Measurements from ENCODE around the gene ACOT8. TPM values are rescaled to one million over a fixed set of nuclear protein-coding genes. Genes with fewer than 3 reads are reported as not detected.
A peak's percentile ranks its signal among the peaks of the same experiment; 100 is the strongest.

ACOT8 gene
- total RNA-seq, 2 experiments from 2014 or later, result 18.5 to 21.2 TPM

DNA sequence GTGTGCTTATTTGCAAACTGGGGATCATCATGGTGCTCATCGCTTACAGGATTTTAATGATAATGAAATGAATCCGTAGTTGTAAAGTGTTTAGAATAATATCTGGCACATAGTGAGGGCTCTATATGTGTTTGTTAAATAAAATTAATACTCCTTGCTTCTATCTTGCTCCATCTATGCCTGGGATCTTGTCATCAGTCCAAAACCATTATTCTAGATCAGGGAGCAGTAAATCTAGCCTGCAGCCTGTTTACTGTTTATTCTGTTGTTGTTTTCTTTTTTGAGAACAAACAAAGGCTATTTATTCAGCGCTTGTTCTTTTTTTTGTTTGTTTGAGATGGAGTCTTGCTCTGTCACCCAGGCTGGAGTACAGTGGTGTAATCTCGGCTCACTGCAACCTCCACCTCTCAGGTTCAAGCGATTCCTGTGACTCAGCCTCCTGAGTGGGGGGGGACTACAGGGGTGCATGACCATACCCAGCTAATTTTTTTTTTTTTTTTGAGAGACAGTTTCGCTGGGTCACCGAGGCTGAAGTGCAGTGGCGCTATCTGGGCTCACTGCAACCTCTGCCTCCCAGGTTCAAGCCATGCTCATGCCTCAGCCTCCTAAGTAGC lies 8.1 kb downstream of the ACOT8 start:
- H3K36me3 Mint-ChIP-seq (ENCODE audit: low read depth), result peaks cover 21% of the 10 kb centered on the region
- ATAC-seq (no peak), DNase-seq (no peak)
- POLR2A ChIA-PET, result interaction anchor here (1.3 to 2.2 kb wide), 2 partner anchors 9 to 122 kb away, joined by 3 to 6 read pairs; partner anchors contain the start of genes ACOT8 and ZSWIM3
- no peak overlapping the region for H3K4me3 Mint-ChIP-seq
- TF ChIP-seq, protein P1, sequence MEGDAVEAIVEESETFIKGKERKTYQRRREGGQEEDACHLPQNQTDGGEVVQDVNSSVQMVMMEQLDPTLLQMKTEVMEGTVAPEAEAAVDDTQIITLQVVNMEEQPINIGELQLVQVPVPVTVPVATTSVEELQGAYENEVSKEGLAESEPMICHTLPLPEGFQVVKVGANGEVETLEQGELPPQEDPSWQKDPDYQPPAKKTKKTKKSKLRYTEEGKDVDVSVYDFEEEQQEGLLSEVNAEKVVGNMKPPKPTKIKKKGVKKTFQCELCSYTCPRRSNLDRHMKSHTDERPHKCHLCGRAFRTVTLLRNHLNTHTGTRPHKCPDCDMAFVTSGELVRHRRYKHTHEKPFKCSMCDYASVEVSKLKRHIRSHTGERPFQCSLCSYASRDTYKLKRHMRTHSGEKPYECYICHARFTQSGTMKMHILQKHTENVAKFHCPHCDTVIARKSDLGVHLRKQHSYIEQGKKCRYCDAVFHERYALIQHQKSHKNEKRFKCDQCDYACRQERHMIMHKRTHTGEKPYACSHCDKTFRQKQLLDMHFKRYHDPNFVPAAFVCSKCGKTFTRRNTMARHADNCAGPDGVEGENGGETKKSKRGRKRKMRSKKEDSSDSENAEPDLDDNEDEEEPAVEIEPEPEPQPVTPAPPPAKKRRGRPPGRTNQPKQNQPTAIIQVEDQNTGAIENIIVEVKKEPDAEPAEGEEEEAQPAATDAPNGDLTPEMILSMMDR (IDR thresholded peaks at IDR 0.05), result no peak
- no peaks in the 10 kb centered on the region for H3K9me3 Mint-ChIP-seq
- peaks cover 9% of the 10 kb centered on the region for H3K4me1 Mint-ChIP-seq (ENCODE audit: low read depth)
- intact Hi-C loops (cut with micrococcal nuclease), result no loop called here
- CTCF ChIA-PET, result no interaction called here
- peak overlapping the region; percentile 11 for H3K27ac Mint-ChIP-seq
- H3K27me3 Mint-ChIP-seq, result no peaks in the 10 kb centered on the region

DNA sequence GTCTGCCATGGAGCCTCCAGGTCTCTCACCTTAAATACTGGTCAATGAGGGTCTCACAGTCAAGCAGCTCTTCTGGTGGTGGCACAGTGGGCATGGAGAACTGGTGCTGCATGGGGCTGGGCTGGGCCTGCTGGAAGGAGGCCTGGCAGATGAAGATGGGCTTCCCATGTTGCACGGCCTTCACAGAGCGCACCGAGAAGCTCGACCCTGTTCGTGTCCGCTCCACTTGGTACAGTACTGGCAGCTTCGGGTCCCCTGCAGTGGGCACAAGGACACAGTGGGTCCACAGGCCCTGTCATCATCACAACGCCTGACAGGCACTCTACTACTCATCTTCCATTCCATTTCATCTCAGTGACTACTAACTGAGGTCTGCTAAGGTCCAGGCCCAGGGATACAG lies 8.8 kb downstream of the ACOT8 start:
- Mint-ChIP-seq H3K9me3 (no peaks in the 10 kb centered on the region), H3K27ac (no peak overlapping the region), H3K4me3 (no peak overlapping the region), H3K36me3 (ENCODE audit: low read depth) (peaks cover 20% of the 10 kb centered on the region), H3K4me1 (ENCODE audit: low read depth) (peaks cover 4% of the 10 kb centered on the region), H3K27me3 (no peaks in the 10 kb centered on the region)
- no peak for DNase-seq
- intact Hi-C loops (cut with micrococcal nuclease), result no loop called here
- POLR2A ChIA-PET, result interaction anchor here (2.2 kb wide), 1 partner anchor 9 kb away, joined by 6 read pairs; the partner anchor contains the start of genes ACOT8 and ZSWIM3
- CTCF ChIA-PET, result interaction anchor here (0.9 to 1.0 kb wide), 2 partner anchors 14 to 16 kb away, joined by 3 to 5 read pairs; no protein-coding TSS in a partner anchor
- no peak for ATAC-seq
- TF ChIP-seq, protein P1 (IDR thresholded peaks at IDR 0.05), result no peak

DNA sequence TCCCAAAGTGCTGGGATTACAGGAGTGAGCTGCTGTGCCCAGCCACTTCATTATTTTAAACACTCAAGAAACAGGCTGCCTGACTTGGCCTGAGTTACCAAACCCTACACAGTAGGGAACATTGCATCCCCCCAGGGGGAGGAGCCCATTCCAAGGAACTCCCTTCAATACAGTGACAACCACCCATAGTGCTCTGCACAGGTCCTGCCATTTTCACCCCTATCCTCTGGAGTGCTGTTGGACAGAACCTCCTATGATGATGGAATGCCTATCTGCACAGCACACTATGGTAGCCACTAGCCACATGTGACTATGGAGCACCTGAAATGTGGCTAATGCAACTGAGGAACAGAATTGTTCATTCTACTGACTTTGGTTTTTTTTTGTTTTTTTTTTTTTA lies 11.7 kb downstream of the ACOT8 start:
- CTCF ChIA-PET, result interaction anchor here (1.1 kb wide), 1 partner anchor 46 kb away, joined by 4 read pairs; no protein-coding TSS in a partner anchor
- TF ChIP-seq, protein P1 (IDR thresholded peaks at IDR 0.05), result no peak
- ATAC-seq (no peak), DNase-seq (no peak)
- H3K36me3 Mint-ChIP-seq (ENCODE audit: low read depth), result peaks cover 15% of the 10 kb centered on the region
- peaks cover 4% of the 10 kb centered on the region for H3K4me1 Mint-ChIP-seq (ENCODE audit: low read depth)
- H3K27ac Mint-ChIP-seq, result no peak overlapping the region
- H3K27me3 Mint-ChIP-seq, result no peaks in the 10 kb centered on the region
- H3K4me3 Mint-ChIP-seq, result no peak overlapping the region
- POLR2A ChIA-PET, result no interaction called here
- intact Hi-C loops (cut with micrococcal nuclease), result no loop called here
- no peaks in the 10 kb centered on the region for H3K9me3 Mint-ChIP-seq

DNA sequence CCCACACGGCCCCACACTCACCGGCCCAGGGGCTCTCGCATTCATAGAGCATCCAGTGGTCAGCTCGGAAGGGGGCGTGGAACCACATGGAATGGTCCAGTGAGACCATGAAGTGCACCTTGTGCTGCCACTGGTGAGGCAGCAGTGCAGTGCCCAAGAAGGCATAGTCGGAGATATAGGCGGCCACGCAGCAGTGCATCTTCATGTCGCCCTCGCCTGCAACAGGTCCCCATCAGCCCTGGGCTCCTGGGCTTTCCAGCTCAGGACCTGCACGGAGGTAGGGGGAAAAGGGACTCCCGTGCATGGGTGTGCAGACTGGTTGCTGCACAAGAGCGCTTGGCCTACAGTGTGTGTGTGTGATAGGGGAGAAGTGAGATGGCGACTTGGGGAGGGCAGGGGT lies 13.7 kb downstream of the ACOT8 start:
- Mint-ChIP-seq H3K27ac (no peak overlapping the region), H3K4me3 (no peak overlapping the region), H3K9me3 (no peaks in the 10 kb centered on the region), H3K4me1 (ENCODE audit: low read depth) (no peaks in the 10 kb centered on the region), H3K27me3 (no peaks in the 10 kb centered on the region), H3K36me3 (ENCODE audit: low read depth) (peaks cover 9% of the 10 kb centered on the region)
- TF ChIP-seq, protein P1 (IDR thresholded peaks at IDR 0.05), result no peak
- ATAC-seq (no peak), DNase-seq (no peak)
- intact Hi-C loops (cut with micrococcal nuclease), result no loop called here
- ChIA-PET CTCF (no interaction called here), POLR2A (interaction anchor here (1.0 kb wide), 1 partner anchor 31 kb away, joined by 3 read pairs; the partner anchor contains the start of gene UBE2C)

DNA sequence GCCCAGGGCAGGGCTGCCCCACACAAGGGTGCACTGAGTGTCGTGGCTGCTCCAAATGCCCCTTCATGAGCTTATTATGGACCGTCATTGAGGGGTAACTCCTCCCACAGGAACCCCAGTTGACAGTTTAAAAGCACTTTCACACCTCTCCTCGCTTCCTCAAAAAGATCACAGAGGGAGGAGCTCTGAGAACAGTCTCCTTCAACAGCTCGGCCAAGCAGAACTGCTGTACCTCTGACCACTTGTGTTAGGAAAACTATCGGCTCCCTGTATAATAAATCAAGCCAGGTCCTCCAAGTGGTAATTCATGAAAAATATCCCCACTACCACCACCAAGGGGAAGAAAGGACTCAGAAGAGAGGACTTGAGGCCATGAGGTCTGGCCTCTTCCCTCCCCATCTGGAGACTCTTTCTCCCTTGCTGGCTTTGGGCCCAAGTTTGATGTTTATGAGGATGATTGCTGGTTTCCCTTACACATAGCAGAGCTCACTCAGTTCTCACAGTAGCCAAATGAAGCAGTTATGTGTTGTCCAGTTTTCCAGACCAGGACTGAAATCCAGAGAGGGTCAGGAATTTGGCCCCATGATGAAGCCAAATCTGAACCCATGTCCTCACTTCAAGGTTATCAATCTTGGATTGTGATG lies 14.9 kb downstream of the ACOT8 start:
- ATAC-seq (no peak), DNase-seq (no peak)
- Mint-ChIP-seq H3K4me1 (ENCODE audit: low read depth) (no peaks in the 10 kb centered on the region), H3K27me3 (no peaks in the 10 kb centered on the region), H3K27ac (no peak overlapping the region), H3K9me3 (no peaks in the 10 kb centered on the region), H3K36me3 (ENCODE audit: low read depth) (peaks cover 9% of the 10 kb centered on the region), H3K4me3 (no peak overlapping the region)
- intact Hi-C loops (cut with micrococcal nuclease), result no loop called here
- ChIA-PET POLR2A (interaction anchor here (0.9 to 1.3 kb wide), 3 partner anchors 16 to 26 kb away, joined by 3 to 5 read pairs (median 3); partner anchors contain the start of genes ACOT8 and ZSWIM3), CTCF (interaction anchor here (2.1 kb wide), 1 partner anchor 18 kb away, joined by 9 read pairs; no protein-coding TSS in a partner anchor)
- TF ChIP-seq, protein P1 (IDR thresholded peaks at IDR 0.05), result no peak

Data from activated CD8-positive, alpha-beta T cell treated with anti-CD3 and anti-CD28 coated beads for 36 hours (primary cell).